Ureter (tissue), 1 donor: ENCODE data around the gene PPARG. TPM values are rescaled to one million over a fixed set of nuclear protein-coding genes. Genes with fewer than 3 reads are reported as not detected.

Source experiments
- DNase-seq: peaks from one replicate; pipeline ENCODE4 v3.0.0-alpha.2; 2020; ENCODE audit warnings: low spot score
- total RNA-seq: library from RNA; stranded (reverse); gene quantifications from one replicate; pipeline ENCODE4 v1.2.4, GENCODE V29; 2023
- donor health status: DM: yes; HTN: yes; CAD: no.

The PPARG gene
- total RNA-seq, 1 donor from 2014 or later = 214 TPM

- no peak for DNase-seq
Measured at GRCh38 chr3:12479919-12480427, 191.1 kb downstream of the PPARG start.

GRCh38 chr3:12483410-12483809 is 194.5 kb downstream of the PPARG start:
- DNase-seq = no peak

- DNase-seq = no peak
Measured at GRCh38 chr3:12483872-12484197, 195.0 kb downstream of the PPARG start.

Other genes with a start within 250 kb of the PPARG start
- gene TIMP4, start 130.2 kb upstream of the PPARG start, total RNA-seq = 16.5 TPM
- gene TSEN2, start 195.4 kb downstream of the PPARG start, total RNA-seq = 52.6 TPM